SK-N-SH (cell line): Measurements from ENCODE around the gene RNF144B. TPM values are rescaled to one million over a fixed set of nuclear protein-coding genes. Genes with fewer than 3 reads are reported as not detected.
"Not testable (repeated sequence)": the region's sequence is repeated elsewhere in the genome, so short reads cannot be mapped to it uniquely, and the experiment has no call there.

Source experiments
- CTCF ChIA-PET: fragments of 300-600, 350-600 bp; formaldehyde crosslinking; extraction: SDS; loops from one replicate; lab custom pipeline; 2021; lab: Yijun Ruan, JAX
- POLR2A ChIA-PET: fragments of 350-600 bp; sonication (Branson Sonifier 250); formaldehyde crosslinking; extraction: SDS; loops from one replicate; lab custom pipeline; 2020; ENCODE audit warnings: antibody characterized with exemption, inconsistent platforms; lab: Yijun Ruan, JAX
- DNase-seq: peaks from one replicate; pipeline ENCODE4 v3.0.0; 2012
- H2AFZ ChIP-seq: fragments of 200-600 bp; sonication (generic); 2 replicates; pipeline ENCODE4 v1.8.1; 2016; ENCODE audit warnings: antibody characterized with exemption, mild to moderate bottlenecking, low read depth
- H3F3A ChIP-seq: fragments of 200-600 bp; sonication (generic); replicated peaks from 2 replicates; pipeline ENCODE3; 2016; ENCODE audit warnings: antibody characterized with exemption, mild to moderate bottlenecking; ENCODE audit not compliant: insufficient read depth
- H3K27ac ChIP-seq, 2 experiments: fragments of 200-500 bp in 1 of 2; fragments of 200-600 bp in 1 of 2; sonication (Bioruptor generic) in 1 of 2; sonication (generic), shearing (Covaris generic) in 1 of 2; 2 replicates each; pipeline versions ENCODE4 v1.5.1 to v1.6.1; 2014 to 2016; ENCODE audit warnings: low read depth in 2 of 2, inconsistent platforms in 1 of 2, low read length in 1 of 2, mild to moderate bottlenecking in 1 of 2, mixed read lengths in 1 of 2
- H3K27me3 ChIP-seq: fragments of 200-600 bp; sonication (generic), shearing (Covaris generic); 2 replicates; pipeline ENCODE4 v1.6.1; 2016; ENCODE audit warnings: mixed run types; ENCODE audit not compliant: insufficient read depth
- H3K36me3 ChIP-seq, 2 experiments: fragments of 200-500 bp in 1 of 2; fragments of 200-600 bp in 1 of 2; sonication (Bioruptor generic) in 1 of 2; sonication (generic) in 1 of 2; replicated peaks in 1 of 2; 2 replicates each; pipeline versions ENCODE3 to v1.5.1; 2014 to 2016; ENCODE audit warnings: low read length in 1 of 2, mild to moderate bottlenecking in 1 of 2; ENCODE audit not compliant: insufficient read depth in 2 of 2, control insufficient read depth in 1 of 2
- H3K4me1 ChIP-seq, 2 experiments: fragments of 200-500 bp in 1 of 2; fragments of 200-600 bp in 1 of 2; sonication (Bioruptor generic) in 1 of 2; sonication (generic), shearing (Covaris generic) in 1 of 2; 2 replicates each; pipeline versions ENCODE4 v1.5.1 to v1.6.1; 2014 to 2016; ENCODE audit warnings: low read depth in 1 of 2, low read length in 1 of 2, mixed run types in 1 of 2; ENCODE audit not compliant: insufficient read depth in 2 of 2, control insufficient read depth in 1 of 2
- H3K4me2 ChIP-seq: fragments of 200-600 bp; sonication (generic), shearing (Covaris generic); 2 replicates; pipeline ENCODE4 v1.6.1; 2017; ENCODE audit warnings: mixed run types
- H3K4me3 ChIP-seq, 2 experiments: fragments of 200-500 bp in 1 of 2; fragments of 200-600 bp in 1 of 2; sonication (Bioruptor generic) in 1 of 2; sonication (generic), shearing (Covaris generic) in 1 of 2; 2 replicates each; pipeline versions ENCODE4 v1.5.1 to v1.8.1; 2014 to 2016; ENCODE audit warnings: low read depth in 2 of 2, inconsistent platforms in 1 of 2, low read length in 1 of 2, mild to moderate bottlenecking in 1 of 2, mixed read lengths in 1 of 2, moderate library complexity in 1 of 2
- H3K79me2 ChIP-seq: fragments of 200-600 bp; sonication (generic); 2 replicates; pipeline ENCODE4 v1.8.1; 2017; ENCODE audit warnings: mild to moderate bottlenecking; ENCODE audit not compliant: insufficient read depth
- H3K9ac ChIP-seq: fragments of 200-600 bp; sonication (generic); 2 replicates; pipeline ENCODE4 v1.6.1; 2017; ENCODE audit warnings: mixed run types
- H3K9me2 ChIP-seq: fragments of 200-600 bp; sonication (generic); 2 replicates; pipeline ENCODE4 v1.6.1; 2017; ENCODE audit warnings: mixed run types
- H3K9me3 ChIP-seq: fragments of 200-600 bp; sonication (generic); 2 replicates; pipeline ENCODE4 v1.6.1; 2017; ENCODE audit warnings: mixed run types, mild to moderate bottlenecking, moderate library complexity
- H4K20me1 ChIP-seq: fragments of 200-600 bp; sonication (generic); 2 replicates; pipeline ENCODE4 v1.6.1; 2017; ENCODE audit warnings: mild to moderate bottlenecking, mixed run types; ENCODE audit not compliant: insufficient read depth
- CHD2 ChIP-seq: fragments of 150-350 bp; IDR thresholded peaks from 2 replicates; pipeline ENCODE4 v1.6.1; 2018; ENCODE audit warnings: low read length; ENCODE audit not compliant: partially characterized antibody
- ELF1 ChIP-seq: IDR thresholded peaks from 2 replicates; pipeline ENCODE4 v1.4.0; 2012
- EP300 ChIP-seq, 2 experiments: IDR thresholded peaks; 2 replicates each; pipeline versions ENCODE4 v1.4.0 to v1.6.1; 2012; ENCODE audit warnings: borderline replicate concordance in 1 of 2, low read depth in 1 of 2, low read length in 1 of 2
- EZH2phosphoT487 ChIP-seq: fragments of 200-600 bp; sonication (generic); IDR thresholded peaks from 2 replicates; pipeline ENCODE4 v1.6.1; 2017; ENCODE audit warnings: low read depth, mixed run types, mild to moderate bottlenecking, antibody characterized with exemption, moderate library complexity, borderline replicate concordance
- FOSL2 ChIP-seq: IDR thresholded peaks from 2 replicates; pipeline ENCODE4 v1.4.0; 2012; ENCODE audit warnings: low read depth, mild to moderate bottlenecking, moderate library complexity, borderline replicate concordance
- FOXJ3 ChIP-seq: sonication (generic); formaldehyde crosslinking; IDR thresholded peaks from 2 replicates; pipeline ENCODE4 v1.5.1; 2020; ENCODE audit warnings: mild to moderate bottlenecking, missing genetic modification reagents
- GATA2 ChIP-seq: sonication (generic); formaldehyde crosslinking; IDR thresholded peaks from 2 replicates; pipeline ENCODE4 v1.5.0; 2020; ENCODE audit warnings: mild to moderate bottlenecking, missing genetic modification reagents
- JUND ChIP-seq: IDR thresholded peaks from 2 replicates; pipeline ENCODE4 v1.4.0; 2012
- MEF2A ChIP-seq: IDR thresholded peaks from 2 replicates; pipeline ENCODE4 v1.4.0; 2012; ENCODE audit warnings: low read depth, borderline replicate concordance
- PBX3 ChIP-seq: IDR thresholded peaks from 2 replicates; pipeline ENCODE4; 2012
- RCOR1 ChIP-seq: fragments of 150-350 bp; IDR thresholded peaks from 2 replicates; pipeline ENCODE4 v1.6.1; 2017; ENCODE audit warnings: antibody characterized with exemption, low read length
- SIN3A ChIP-seq: IDR thresholded peaks from 2 replicates; pipeline ENCODE4 v1.6.1; 2012; ENCODE audit warnings: low read depth, mild to moderate bottlenecking, low read length, moderate library complexity, borderline replicate concordance
- SMC3 ChIP-seq: IDR thresholded peaks from 2 replicates; pipeline ENCODE4 v1.6.1; 2012; ENCODE audit warnings: low read depth, low read length, improper control_type of control experiment
- USF1 ChIP-seq: IDR thresholded peaks from 2 replicates; pipeline ENCODE4 v1.4.0; 2012; ENCODE audit warnings: low read depth, borderline replicate concordance
- YY1 ChIP-seq: IDR thresholded peaks from 2 replicates; pipeline ENCODE4 v1.4.0; 2012; ENCODE audit warnings: low read depth, mild to moderate bottlenecking
- WGBS: methylation state at CpG from one replicate; pipeline ENCODE4 v1.1.6; 2017; ENCODE audit warnings: low lambda C conversion rate; 5-methylcytosine and 5-hydroxymethylcytosine counted together
- polyA plus RNA-seq, 3 experiments: library from polyadenylated mRNA; depleted of rRNA; stranded (reverse); fragments of >200 nt; gene quantifications; 2 replicates each; pipeline ENCODE4 v1.2.3, GENCODE V29; 2012

Gene RNF144B
- polyA plus RNA-seq, 1 of the 3 experiments (the other 2 are of a cell fraction) = 1.2 TPM

- TF ChIP-seq CHD2 = no peak
Measured at GRCh38 chr6:18363746-18364145, 23.4 kb upstream of the RNF144B start (continued).

GRCh38 chr6:18364561-18364960 lies 22.6 kb upstream of the RNF144B start:
- WGBS = 68% methylated on average over 2 of the region's 2 CpGs
- H3K9me2 ChIP-seq, H3K27ac ChIP-seq, DNase-seq, H3K9ac ChIP-seq, H3K9me3 ChIP-seq, H3K79me2 ChIP-seq, H3K4me2 ChIP-seq, H3K4me1 ChIP-seq, H4K20me1 ChIP-seq, POLR2A ChIA-PET, H2AFZ ChIP-seq, H3K27me3 ChIP-seq, H3K36me3 ChIP-seq, H3K4me3 ChIP-seq: not testable (repeated sequence)
- CTCF ChIA-PET = interaction anchor here (0.5 to 1.4 kb wide), 2 partner anchors 22 to 41 kb away, joined by 3 to 5 read pairs; partner anchors contain the start of gene RNF144B
- peaks cover 11% of the 10 kb centered on the region for H3F3A ChIP-seq

- no peaks in the 10 kb centered on the region for H3K27me3 ChIP-seq
- no peaks in the 10 kb centered on the region for H3K36me3 ChIP-seq
- no peaks in the 10 kb centered on the region for H3K9me2 ChIP-seq
- TF ChIP-seq EZH2phosphoT487 (no peak), EP300 (IDR thresholded peaks at IDR 0.05; ENCODE audit: borderline replicate concordance in 1 of 2, low read depth in 1 of 2, low read length in 1 of 2) (no peak), SMC3 (no peak), ELF1 (no peak), GATA2 (CRISPR knock-in tag) (no peak), FOXJ3 (CRISPR knock-in tag) (no peak), MEF2A (no peak), FOSL2 (no peak), RCOR1 (no peak), SIN3A (no peak), PBX3 (no peak), YY1 (no peak), JUND (no peak), USF1 (no peak)
- TF ChIP-seq, all 33 proteins: peak for 0
- no peaks in the 10 kb centered on the region for H3K79me2 ChIP-seq
- POLR2A ChIA-PET = no interaction called here
- H3F3A ChIP-seq = peaks cover 4% of the 10 kb centered on the region
- H3K9ac ChIP-seq = no peak overlapping the region
- DNase-seq = no peak
- no peaks in the 10 kb centered on the region for H3K9me3 ChIP-seq
- H3K4me1 ChIP-seq = no peaks in the 10 kb centered on the region; a peak in 1 of 4 replicates
- no peak overlapping the region for H2AFZ ChIP-seq
- WGBS = 83% methylated on average over 11 of the region's 11 CpGs
- H4K20me1 ChIP-seq = no peaks in the 10 kb centered on the region
- no peak overlapping the region for H3K4me3 ChIP-seq
- H3K27ac ChIP-seq = no peak overlapping the region
- CTCF ChIA-PET = no interaction called here
- H3K4me2 ChIP-seq = no peak overlapping the region
Measured at GRCh38 chr6:18367371-18367770, 19.8 kb upstream of the RNF144B start.
